ENCODE measurements around the gene KCNG2. TPM values are rescaled to one million over a fixed set of nuclear protein-coding genes. Genes with fewer than 3 reads are reported as not detected.
A peak's percentile ranks its signal among the peaks of the same experiment; 100 is the strongest.

Gene KCNG2
- total and polyA plus RNA-seq, 10 of the 15 experiments (the other 5 are each of a cell fraction or from before 2014, with no cell fraction given), result 0.20 to 0.23 TPM; not detected in 8

DNA sequence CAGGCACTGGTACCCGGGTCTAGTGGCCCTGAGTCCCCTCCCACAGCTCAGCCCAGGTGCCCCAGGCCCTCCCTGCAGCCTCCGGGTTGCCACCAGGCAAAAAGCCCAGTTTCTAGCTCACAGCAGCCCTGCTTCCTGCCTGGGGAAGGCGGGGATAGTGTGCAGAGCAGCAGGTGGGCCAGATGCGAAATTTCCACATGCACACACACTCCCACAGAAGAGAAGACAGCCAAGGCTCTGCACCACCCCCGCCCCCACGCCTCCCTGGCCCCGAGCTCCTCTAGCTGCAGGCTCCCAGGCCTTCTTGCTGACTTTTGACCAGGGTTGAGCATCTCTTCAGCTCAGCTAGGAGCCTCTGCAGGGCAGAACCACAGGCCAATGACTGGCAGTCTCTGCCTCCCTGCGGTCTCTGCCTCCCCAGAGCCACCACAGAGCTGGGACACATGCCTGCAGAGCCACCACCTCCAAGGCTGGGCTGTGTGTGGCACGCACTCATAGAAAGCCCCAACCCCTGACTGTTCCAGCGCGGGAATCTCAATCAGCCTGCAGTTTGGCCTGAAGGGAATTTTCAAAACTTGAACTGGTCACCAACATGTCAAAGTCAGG lies 146.5 kb downstream of the KCNG2 start:
- CTCF ChIA-PET, result no interaction called here
- H3K4me1 ChIP-seq (ENCODE audit: control insufficient read depth, insufficient read depth, low read length), result peaks cover 34% of the 10 kb centered on the region
- DNase-seq (ENCODE audit: low read depth, low spot score) (no peak), FAIRE-seq (peak; percentile 52), ATAC-seq (peak; percentile 72)
- H2AFZ ChIP-seq (ENCODE audit: control insufficient read depth, low read depth, low read length), result no peak overlapping the region
- peaks cover 25% of the 10 kb centered on the region for H3K79me2 ChIP-seq (ENCODE audit: control insufficient read depth, insufficient read depth, low read length)
- peak overlapping the region; percentile 17 for H3K27ac ChIP-seq (ENCODE audit: control insufficient read depth, insufficient read depth)
- WGBS (ENCODE audit: insufficient coverage, insufficient replicate concordance, low lambda C conversion rate, missing lambda C conversion rate), result 42% methylated on average over 11 of the region's 11 CpGs
- SMC1A ChIA-PET (ENCODE audit: uncharacterized antibody, unreplicated experiment), result interaction anchor here (1.0 to 1.6 kb wide), 2 partner anchors 13 to 19 kb away, joined by 3 to 5 read pairs; no protein-coding TSS in a partner anchor
- in situ Hi-C loops (cut with MboI), result no loop called here
- H3K9me3 ChIP-seq (replicated peaks; ENCODE audit: control insufficient read depth, insufficient read depth, low read length), result no peaks in the 10 kb centered on the region; the same call in 2 of the 3 replicates
- H3K4me3 ChIP-seq, result no peak overlapping the region
- RAD21 ChIA-PET (ENCODE audit: unreplicated experiment), result interaction anchor here (0.7 to 1.1 kb wide), 2 partner anchors 168 to 569 kb away, joined by 3 read pairs; no protein-coding TSS in a partner anchor
- no peak overlapping the region for H3K4me2 ChIP-seq (ENCODE audit: control insufficient read depth, insufficient read depth)
- no peak overlapping the region for H3K9ac ChIP-seq (ENCODE audit: control insufficient read depth, insufficient read depth, low read length)
- no peaks in the 10 kb centered on the region for H3K27me3 ChIP-seq (replicated peaks in 1 of 2; ENCODE audit: control insufficient read depth in 2 of 2, insufficient read depth in 2 of 2, low read length in 1 of 2)
- TF ChIP-seq RUNX3 (IDR thresholded peaks at IDR 0.05; ENCODE audit: low read length), result peak; percentile 57
- 0 out of 3 replicates have a peak, but pooled peaks of 1 of the 2 experiments have one; percentile 27 for TF ChIP-seq EGR1 (IDR thresholded peaks at IDR 0.05; ENCODE audit: borderline replicate concordance in 1 of 2, low read depth in 2 of 2, low read length in 2 of 2)
- no peak for TF ChIP-seq MXI1 (IDR thresholded peaks at IDR 0.05; ENCODE audit: low read depth, low read length)
- TF ChIP-seq POU2F2 (IDR thresholded peaks at IDR 0.05; ENCODE audit: borderline replicate concordance, low read depth, low read length), result 0 out of 3 replicates have a peak, but pooled peaks have one; percentile 7
- 0 out of 2 replicates have a peak, but pooled peaks have one; percentile 35 for TF ChIP-seq TCF12 (IDR thresholded peaks at IDR 0.05; ENCODE audit: low read depth, low read length)
- no peak for TF ChIP-seq IRF4 (IDR thresholded peaks at IDR 0.05; ENCODE audit: low read depth, low read length)
- peak; percentile 35; the same call in 1 of the 2 replicates for TF ChIP-seq PKNOX1 (IDR thresholded peaks at IDR 0.05)
- no peaks in the 10 kb centered on the region for H4K20me1 ChIP-seq (ENCODE audit: control insufficient read depth, insufficient read depth)
- POLR2A ChIA-PET, result interaction anchor here (0.9 kb wide), 1 partner anchor 19 kb away, joined by 3 read pairs; no protein-coding TSS in a partner anchor
- peaks cover 8 to 14% of the 10 kb centered on the region in 2 experiments for H3K36me3 ChIP-seq (ENCODE audit: control insufficient read depth in 2 of 2, insufficient read depth in 2 of 2, low read length in 1 of 2)
- intact Hi-C loops (cut with micrococcal nuclease; ENCODE audit: unreplicated experiment), result no loop called here
- BruUV-seq (replicated peaks), result no TSS peak

All from GM12878 (cell line).